ENCODE results near the gene FXYD6.

- no peak for TF ChIP-seq CTCF (IDR thresholded peaks at IDR 0.05 in 4 of 5, conservative IDR thresholded peaks at IDR 0.05 in 1 of 5)
- no peak for TF ChIP-seq POLR2A (IDR thresholded peaks at IDR 0.05)
Measured at GRCh38 chr11:117868088-117868487, 8.4 kb downstream of the FXYD6 start.

All from gastrocnemius medialis (tissue), 4 donors.